ENCODE data around the gene NELFB. TPM values are rescaled to one million over a fixed set of nuclear protein-coding genes. Genes with fewer than 3 reads are reported as not detected.

Gene NELFB
- total and polyA plus RNA-seq, 2 donors (not counting 1 experiment from before 2014, with no cell fraction given): 53.7 to 55.8 TPM

DNA sequence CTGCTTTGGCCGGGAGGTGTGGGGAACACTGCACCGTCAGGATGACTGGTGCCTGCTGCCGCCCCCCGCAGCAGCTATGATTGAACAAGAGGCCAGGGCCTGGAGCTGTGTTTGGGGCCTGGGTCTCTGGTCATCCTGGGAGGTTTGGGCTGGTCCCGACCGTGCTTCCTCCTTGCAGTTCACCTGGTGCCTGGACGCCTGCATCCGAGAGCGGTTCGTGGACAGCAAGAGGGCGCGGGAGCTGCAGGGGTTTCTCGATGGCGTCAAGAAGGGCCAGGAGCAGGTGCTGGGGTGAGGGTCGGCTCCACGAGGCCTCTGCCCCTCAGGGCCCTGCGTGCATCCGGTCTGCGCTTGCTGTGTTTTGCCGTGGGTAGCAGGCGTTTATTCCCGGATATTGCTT, 8.9 kb downstream of the NELFB start:
- TF ChIP-seq, protein P1, sequence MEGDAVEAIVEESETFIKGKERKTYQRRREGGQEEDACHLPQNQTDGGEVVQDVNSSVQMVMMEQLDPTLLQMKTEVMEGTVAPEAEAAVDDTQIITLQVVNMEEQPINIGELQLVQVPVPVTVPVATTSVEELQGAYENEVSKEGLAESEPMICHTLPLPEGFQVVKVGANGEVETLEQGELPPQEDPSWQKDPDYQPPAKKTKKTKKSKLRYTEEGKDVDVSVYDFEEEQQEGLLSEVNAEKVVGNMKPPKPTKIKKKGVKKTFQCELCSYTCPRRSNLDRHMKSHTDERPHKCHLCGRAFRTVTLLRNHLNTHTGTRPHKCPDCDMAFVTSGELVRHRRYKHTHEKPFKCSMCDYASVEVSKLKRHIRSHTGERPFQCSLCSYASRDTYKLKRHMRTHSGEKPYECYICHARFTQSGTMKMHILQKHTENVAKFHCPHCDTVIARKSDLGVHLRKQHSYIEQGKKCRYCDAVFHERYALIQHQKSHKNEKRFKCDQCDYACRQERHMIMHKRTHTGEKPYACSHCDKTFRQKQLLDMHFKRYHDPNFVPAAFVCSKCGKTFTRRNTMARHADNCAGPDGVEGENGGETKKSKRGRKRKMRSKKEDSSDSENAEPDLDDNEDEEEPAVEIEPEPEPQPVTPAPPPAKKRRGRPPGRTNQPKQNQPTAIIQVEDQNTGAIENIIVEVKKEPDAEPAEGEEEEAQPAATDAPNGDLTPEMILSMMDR (IDR thresholded peaks at IDR 0.05): no peak
- no peak for TF ChIP-seq EZH2 (IDR thresholded peaks at IDR 0.05; ENCODE audit: borderline replicate concordance, insufficient read depth, low read depth, low read length, poor library complexity, severe bottlenecking)
- intact Hi-C loops (cut with micrococcal nuclease): no loop called here
- POLR2A ChIA-PET: interaction anchor here (0.6 kb wide), 2 partner anchors 54 to 326 kb away, joined by 3 to 4 read pairs; no protein-coding TSS in a partner anchor
- H2AFZ ChIP-seq (ENCODE audit: insufficient read depth, low read depth, low read length, poor library complexity, severe bottlenecking): no peak overlapping the region
- H3K4me2 ChIP-seq (replicated peaks; ENCODE audit: low read depth, low read length, poor library complexity, severe bottlenecking): no peak overlapping the region
- no peaks in the 10 kb centered on the region for H3K9me3 ChIP-seq (ENCODE audit: control extremely low read depth in 1 of 3, control insufficient read depth in 2 of 3, insufficient read depth in 1 of 3, low read length in 2 of 3)
- H3K4me3 ChIP-seq (ENCODE audit: control extremely low read depth in 1 of 5, extremely low read depth in 1 of 5, insufficient read depth in 1 of 5, low read depth in 2 of 5, low read length in 4 of 5): no peak overlapping the region
- H3K9ac ChIP-seq (ENCODE audit: low read length): no peak overlapping the region
- Mint-ChIP-seq H3K4me3 (no peak overlapping the region), H3K27ac (no peak overlapping the region), H3K4me1 (peaks cover 15% of the 10 kb centered on the region), H3K9me3 (ENCODE audit: insufficient read depth) (no peaks in the 10 kb centered on the region), H3K27me3 (no peaks in the 10 kb centered on the region)
- CTCF ChIA-PET: interaction anchor here (1.2 to 1.4 kb wide), 3 partner anchors 9 to 29 kb away, joined by 3 read pairs; partner anchors contain the start of genes NELFB and TUBB4B
- peaks cover 33% of the 10 kb centered on the region for H4K20me1 ChIP-seq (ENCODE audit: control insufficient read depth, insufficient read depth, low read length, poor library complexity, severe bottlenecking)
- DNase-seq (no peak), ATAC-seq (ENCODE audit: low read depth) (no peak)
- H3K4me1 ChIP-seq (ENCODE audit: control insufficient read depth in 2 of 2, insufficient read depth in 2 of 2, low read length in 2 of 2): peaks cover 5 to 25% of the 10 kb centered on the region in 2 donors
- peaks cover 0 to 25% of the 10 kb centered on the region in 2 experiments for H3K36me3 ChIP-seq (replicated peaks in 1 of 2; ENCODE audit: control extremely low read depth in 1 of 2, control insufficient read depth in 1 of 2, extremely low read depth in 1 of 2, insufficient read depth in 2 of 2, low read length in 1 of 2)
- no peaks in the 10 kb centered on the region for H3K27me3 ChIP-seq (replicated peaks in 1 of 4; ENCODE audit: control extremely low read depth in 1 of 4, control insufficient read depth in 3 of 4, insufficient read depth in 4 of 4, low read length in 3 of 4)
- H3K27ac ChIP-seq (ENCODE audit: low read length in 2 of 2): no peak overlapping the region
- 98% methylated on average over 22 of the region's 22 CpGs for WGBS (ENCODE audit: insufficient coverage)
- H3K79me2 ChIP-seq (ENCODE audit: control insufficient read depth, insufficient read depth, low read length): peaks cover 20% of the 10 kb centered on the region

DNA sequence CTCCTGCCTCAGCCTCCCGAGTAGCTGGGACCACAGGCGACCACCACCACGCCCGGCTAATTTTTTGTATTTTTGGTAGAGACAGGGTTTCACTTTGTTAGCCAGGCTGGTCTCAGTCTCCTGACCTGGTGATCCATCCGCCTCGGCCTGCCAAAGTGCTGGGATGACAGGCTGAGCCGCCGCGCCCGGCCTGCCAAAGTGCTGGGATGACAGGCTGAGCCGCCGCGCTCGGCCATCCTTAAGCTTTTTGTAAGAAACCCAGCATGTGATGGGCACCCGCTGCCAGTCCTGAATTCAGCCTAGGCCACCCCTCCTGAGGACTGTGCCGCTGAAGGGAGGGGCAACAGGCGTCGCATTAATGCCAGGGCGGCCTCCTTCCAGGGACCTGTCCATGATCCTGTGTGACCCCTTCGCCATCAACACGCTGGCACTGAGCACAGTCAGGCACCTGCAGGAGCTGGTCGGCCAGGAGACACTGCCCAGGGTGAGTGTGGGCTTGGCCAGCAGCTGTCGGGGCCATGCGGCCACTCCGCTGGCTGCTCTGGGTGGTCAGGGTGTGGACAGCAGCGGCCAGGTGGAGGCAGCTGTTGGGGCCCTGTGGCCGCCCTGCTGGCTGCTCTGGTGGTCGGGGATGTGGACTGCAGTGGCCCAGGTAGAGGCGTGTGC, 10.5 kb downstream of the NELFB start:
- no peak overlapping the region for H3K4me3 ChIP-seq (ENCODE audit: control extremely low read depth in 1 of 5, extremely low read depth in 1 of 5, insufficient read depth in 1 of 5, low read depth in 2 of 5, low read length in 4 of 5)
- ATAC-seq (ENCODE audit: low read depth) (no peak), DNase-seq (no peak)
- H4K20me1 ChIP-seq (ENCODE audit: control insufficient read depth, insufficient read depth, low read length, poor library complexity, severe bottlenecking): peaks cover 33% of the 10 kb centered on the region
- H2AFZ ChIP-seq (ENCODE audit: insufficient read depth, low read depth, low read length, poor library complexity, severe bottlenecking): no peak overlapping the region
- no peaks in the 10 kb centered on the region for H3K9me3 Mint-ChIP-seq (ENCODE audit: insufficient read depth)
- H3K36me3 ChIP-seq (replicated peaks in 1 of 2; ENCODE audit: control extremely low read depth in 1 of 2, control insufficient read depth in 1 of 2, extremely low read depth in 1 of 2, insufficient read depth in 2 of 2, low read length in 1 of 2): peaks cover 0 to 27% of the 10 kb centered on the region in 2 experiments
- H3K4me1 ChIP-seq (ENCODE audit: control insufficient read depth in 2 of 2, insufficient read depth in 2 of 2, low read length in 2 of 2): peaks cover 11 to 41% of the 10 kb centered on the region in 2 donors
- intact Hi-C loops (cut with micrococcal nuclease): no loop called here
- WGBS (ENCODE audit: insufficient coverage): 92% methylated on average over 26 of the region's 29 CpGs
- TF ChIP-seq EZH2 (IDR thresholded peaks at IDR 0.05; ENCODE audit: borderline replicate concordance, insufficient read depth, low read depth, low read length, poor library complexity, severe bottlenecking): no peak
- TF ChIP-seq, protein P1 (IDR thresholded peaks at IDR 0.05): no peak
- peaks cover 25% of the 10 kb centered on the region for H3K4me1 Mint-ChIP-seq
- CTCF ChIA-PET: no interaction called here
- no peak overlapping the region for H3K27ac ChIP-seq (ENCODE audit: low read length in 2 of 2)
- H3K27me3 ChIP-seq (replicated peaks in 1 of 4; ENCODE audit: control extremely low read depth in 1 of 4, control insufficient read depth in 3 of 4, insufficient read depth in 4 of 4, low read length in 3 of 4): no peaks in the 10 kb centered on the region
- no peak overlapping the region for H3K27ac Mint-ChIP-seq
- no peaks in the 10 kb centered on the region for H3K27me3 Mint-ChIP-seq
- H3K9me3 ChIP-seq (ENCODE audit: control extremely low read depth in 1 of 3, control insufficient read depth in 2 of 3, insufficient read depth in 1 of 3, low read length in 2 of 3): no peaks in the 10 kb centered on the region
- H3K4me3 Mint-ChIP-seq: no peak overlapping the region
- no peak overlapping the region for H3K9ac ChIP-seq (ENCODE audit: low read length)
- POLR2A ChIA-PET: interaction anchor here (0.6 kb wide), 1 partner anchor 346 kb away, joined by 3 read pairs; no protein-coding TSS in a partner anchor
- H3K4me2 ChIP-seq (replicated peaks; ENCODE audit: low read depth, low read length, poor library complexity, severe bottlenecking): no peak overlapping the region
- H3K79me2 ChIP-seq (ENCODE audit: control insufficient read depth, insufficient read depth, low read length): peaks cover 17% of the 10 kb centered on the region

All from B cell (primary cell).